ENCODE data around the gene ACSM2A.
"Not testable (repeated sequence)": the region's sequence is repeated elsewhere in the genome, so short reads cannot be mapped to it uniquely, and the experiment has no call there.

The ACSM2A gene, protein sequence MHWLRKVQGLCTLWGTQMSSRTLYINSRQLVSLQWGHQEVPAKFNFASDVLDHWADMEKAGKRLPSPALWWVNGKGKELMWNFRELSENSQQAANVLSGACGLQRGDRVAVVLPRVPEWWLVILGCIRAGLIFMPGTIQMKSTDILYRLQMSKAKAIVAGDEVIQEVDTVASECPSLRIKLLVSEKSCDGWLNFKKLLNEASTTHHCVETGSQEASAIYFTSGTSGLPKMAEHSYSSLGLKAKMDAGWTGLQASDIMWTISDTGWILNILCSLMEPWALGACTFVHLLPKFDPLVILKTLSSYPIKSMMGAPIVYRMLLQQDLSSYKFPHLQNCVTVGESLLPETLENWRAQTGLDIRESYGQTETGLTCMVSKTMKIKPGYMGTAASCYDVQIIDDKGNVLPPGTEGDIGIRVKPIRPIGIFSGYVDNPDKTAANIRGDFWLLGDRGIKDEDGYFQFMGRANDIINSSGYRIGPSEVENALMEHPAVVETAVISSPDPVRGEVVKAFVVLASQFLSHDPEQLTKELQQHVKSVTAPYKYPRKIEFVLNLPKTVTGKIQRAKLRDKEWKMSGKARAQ

GRCh38 chr16:20451364-20451763 lies at the start of gene ACSM2A:
ACSM2A (plus strand) TSS chr16:20451521; CDS start chr16:20460115, 8,594 bp downstream.
- not testable (repeated sequence) for DNase-seq

DNA sequence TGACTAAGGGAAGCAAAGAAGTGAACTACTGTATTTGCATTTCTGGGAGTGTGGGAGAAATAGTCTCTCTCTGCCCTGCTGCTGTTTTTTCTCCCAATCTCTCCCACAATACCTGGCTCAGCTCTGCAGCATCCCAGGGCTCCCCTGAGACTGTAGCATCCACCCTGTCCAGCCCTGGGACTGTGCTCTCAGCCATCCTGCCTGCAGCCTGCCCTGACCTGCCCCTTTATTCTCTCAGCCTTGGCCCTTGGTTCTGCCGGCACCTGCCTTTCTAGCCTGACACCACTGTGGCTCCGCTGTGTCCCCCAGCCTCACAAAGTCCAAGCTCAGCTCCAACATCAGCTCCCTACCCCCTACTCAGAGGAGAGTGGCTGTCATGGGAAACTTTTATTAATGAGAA lies 48.7 kb upstream of the ACSM2A start:
- DNase-seq: no peak

DNA sequence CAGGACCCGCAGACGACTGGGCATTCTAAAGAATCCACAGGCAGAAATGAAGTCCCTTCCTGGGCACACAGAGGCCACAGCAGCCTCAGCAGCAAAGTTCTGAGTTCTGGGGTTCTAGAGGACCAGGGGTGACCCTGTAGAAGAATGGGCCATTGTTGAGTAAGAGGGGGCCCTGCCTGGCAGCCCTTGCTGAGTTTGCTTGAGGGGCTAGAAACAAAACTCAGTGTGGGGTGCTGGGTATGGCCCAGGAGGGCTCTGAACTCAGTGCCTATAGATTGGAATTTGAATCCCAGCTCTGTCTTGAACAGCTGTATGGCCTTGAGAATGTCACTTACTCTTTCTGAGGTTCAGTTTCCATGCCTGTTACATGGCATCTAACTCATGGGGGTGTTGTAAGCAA lies 46.7 kb upstream of the ACSM2A start, which contains the start of gene PDILT:
TSS of gene PDILT (minus strand) at position 101 of the 400 bp plus-strand sequence. CDS start 5,437 bp downstream, outside the sequence.
- no peak for DNase-seq

DNA sequence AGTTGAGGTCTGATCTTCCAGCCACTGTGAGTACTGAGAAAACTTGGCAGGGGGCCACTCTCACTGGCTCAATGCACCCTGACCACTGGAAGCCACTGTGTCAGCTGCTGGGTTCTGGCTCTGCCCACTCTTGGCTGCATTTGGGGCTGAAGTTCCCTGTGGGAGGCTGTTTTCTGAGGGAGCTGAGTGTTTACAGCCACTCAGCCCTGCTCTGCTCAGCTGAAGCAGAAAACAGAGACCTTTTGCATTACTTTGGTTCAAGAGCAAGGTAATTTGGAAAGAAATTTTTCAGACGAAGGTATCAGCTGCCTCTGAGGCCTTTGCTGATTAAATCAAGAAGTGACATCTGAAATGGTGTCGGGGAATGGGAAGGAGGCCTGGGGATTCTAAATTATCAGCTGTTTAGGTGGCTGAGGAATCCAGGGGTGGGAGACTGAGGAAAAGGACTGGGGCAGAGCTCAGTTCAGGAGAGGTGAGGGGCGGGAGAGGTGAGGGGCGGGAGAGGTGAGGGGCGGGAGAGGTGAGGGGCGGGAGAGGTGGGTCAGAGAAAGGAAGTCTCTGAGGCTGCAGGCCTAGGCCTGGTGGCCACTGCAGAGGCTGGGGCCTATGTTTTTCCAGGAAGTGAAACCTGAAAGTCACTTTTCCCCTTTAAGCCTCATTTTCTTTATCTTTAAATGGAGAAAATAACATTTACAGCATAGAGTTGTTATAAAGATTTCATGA lies 41.8 kb upstream of the ACSM2A start, which contains the start of gene ACSM5:
TSS of gene ACSM5 (plus strand) at position 137 of the 723 bp plus-strand sequence. CDS start 1,951 bp downstream, outside the sequence.
- no peak for DNase-seq

GRCh38 chr16:20410121-20410723 lies 41.1 kb upstream of the ACSM2A start:
- DNase-seq: no peak

DNA sequence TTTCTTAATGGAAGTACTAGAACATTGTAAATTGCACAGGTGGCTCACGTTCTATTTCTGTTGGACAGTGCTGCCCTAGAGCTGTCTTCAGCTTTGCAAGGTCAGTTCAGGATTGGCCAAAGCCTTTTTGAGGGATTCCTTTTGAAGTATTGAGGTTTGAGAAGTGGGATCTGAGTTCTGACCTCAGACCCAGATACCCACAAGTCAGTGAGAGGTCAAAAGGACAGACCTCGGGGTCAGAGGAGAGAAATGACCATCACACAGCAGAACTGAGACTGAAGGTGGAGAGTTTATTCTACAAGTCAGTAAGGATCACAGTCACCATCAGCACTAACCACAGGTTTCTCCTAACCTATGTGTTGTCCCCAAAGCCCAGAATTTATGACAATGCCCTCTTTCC lies 40.3 kb upstream of the ACSM2A start:
- no peak for DNase-seq

- no peak for DNase-seq
Observed at GRCh38 chr16:20415541-20415940, 35.8 kb upstream of the ACSM2A start.

DNA sequence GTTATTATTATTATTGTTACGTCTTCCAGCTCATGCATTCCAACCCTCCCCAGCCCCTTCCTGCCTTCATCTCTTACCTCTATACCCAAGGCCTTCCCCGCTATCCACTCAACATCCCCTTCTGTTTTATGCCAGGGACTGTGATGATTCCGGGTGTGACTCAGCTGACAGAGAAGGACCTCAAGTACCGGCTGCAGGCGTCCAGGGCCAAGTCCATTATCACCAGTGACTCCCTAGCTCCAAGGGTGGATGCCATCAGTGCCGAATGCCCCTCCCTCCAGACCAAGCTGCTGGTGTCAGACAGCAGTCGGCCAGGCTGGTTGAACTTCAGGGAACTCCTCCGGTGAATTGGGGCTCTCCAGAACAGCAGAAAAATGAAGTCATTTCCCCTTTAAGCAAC lies 32.2 kb upstream of the ACSM2A start:
- DNase-seq: not testable (repeated sequence)

- not testable (repeated sequence) for DNase-seq
Observed at GRCh38 chr16:20421748-20422147, 29.6 kb upstream of the ACSM2A start.

GRCh38 chr16:20423772-20424128 lies 27.6 kb upstream of the ACSM2A start:
- not testable (repeated sequence) for DNase-seq

DNA sequence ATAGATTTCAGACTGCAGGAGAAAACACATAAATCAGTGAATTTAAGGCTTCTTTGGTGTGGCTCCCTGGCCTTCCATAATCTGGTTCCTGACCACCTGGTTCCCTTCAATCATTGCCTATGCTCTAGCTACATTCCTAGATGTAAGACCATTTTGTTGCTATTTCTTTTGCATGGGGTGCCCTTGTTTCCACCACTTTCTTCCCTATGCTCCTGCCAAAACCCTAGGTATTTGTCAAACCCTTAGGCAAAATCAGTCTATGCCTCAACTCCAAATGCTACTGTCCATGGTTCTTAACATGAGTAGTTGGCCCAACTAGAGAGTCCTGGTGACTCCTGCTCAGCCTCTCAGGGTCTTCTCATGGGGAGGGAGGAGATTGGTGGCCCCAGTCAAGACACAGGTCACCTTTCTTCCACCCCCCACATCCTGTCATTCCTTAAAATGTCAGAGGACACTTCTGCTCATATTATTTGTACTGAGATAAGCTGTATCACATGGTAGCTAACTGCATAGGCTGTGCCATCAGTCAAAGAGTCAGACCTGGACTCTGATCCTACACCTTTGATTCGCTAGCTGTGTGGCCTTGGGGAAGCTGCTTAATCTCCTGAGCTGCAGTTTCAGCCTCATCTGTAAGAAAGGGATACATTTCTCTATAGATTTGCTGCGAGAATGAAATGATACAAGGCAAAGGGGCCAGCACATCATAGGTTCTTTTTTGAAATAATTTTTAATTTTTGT lies 27.0 kb upstream of the ACSM2A start:
- DNase-seq: no peak

- DNase-seq: not testable (repeated sequence)
Observed at GRCh38 chr16:20427401-20427797, 23.9 kb upstream of the ACSM2A start.

DNA sequence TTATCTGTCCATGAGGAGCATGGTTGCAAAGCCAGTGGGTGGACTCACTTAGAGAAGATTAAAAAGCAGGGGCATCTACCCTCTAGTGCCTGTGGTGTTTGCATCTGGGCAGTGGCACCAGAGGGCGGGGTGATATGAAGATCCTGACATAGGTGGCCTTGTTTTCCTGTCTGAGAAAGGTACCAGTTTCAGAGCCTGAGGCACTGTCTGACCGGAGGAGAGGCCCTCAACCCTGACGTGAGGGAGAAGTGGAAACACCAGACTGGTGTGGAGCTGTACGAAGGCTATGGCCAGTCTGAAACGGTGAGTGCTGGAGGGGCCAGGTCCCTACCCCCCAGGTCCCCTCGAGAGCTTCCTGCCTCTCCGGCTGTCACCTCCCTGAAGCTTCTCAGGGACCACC lies 21.8 kb upstream of the ACSM2A start:
- DNase-seq: not testable (repeated sequence)

DNA sequence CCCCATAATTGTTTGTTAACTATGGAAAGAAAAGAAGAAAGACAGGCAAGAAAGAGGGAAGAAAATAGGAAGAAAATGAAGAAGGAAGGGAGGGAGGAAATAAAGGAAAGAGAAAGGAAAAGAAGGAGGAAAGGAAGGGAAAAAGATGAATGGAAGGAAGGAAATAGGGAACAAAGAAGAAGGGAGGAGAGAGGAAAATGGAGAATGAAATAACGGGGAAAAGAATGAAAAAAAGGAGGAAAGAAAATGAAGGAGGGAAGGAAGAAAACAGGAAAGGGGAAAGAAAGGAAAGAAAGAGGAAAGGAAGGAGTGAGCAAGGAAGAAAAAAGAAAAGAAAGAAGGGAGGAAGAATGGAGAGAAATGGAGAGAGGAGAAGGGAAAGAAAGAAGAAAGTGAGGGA lies 20.8 kb upstream of the ACSM2A start:
- not testable (repeated sequence) for DNase-seq

- DNase-seq: no peak
Observed at GRCh38 chr16:20430948-20431347, 20.4 kb upstream of the ACSM2A start.

GRCh38 chr16:20438950-20439349 lies 12.4 kb upstream of the ACSM2A start:
- not testable (repeated sequence) for DNase-seq

GRCh38 chr16:20439820-20440231 lies 11.5 kb upstream of the ACSM2A start:
- DNase-seq: not testable (repeated sequence)

- not testable (repeated sequence) for DNase-seq
Observed at GRCh38 chr16:20440731-20441130, 10.6 kb upstream of the ACSM2A start.

DNA sequence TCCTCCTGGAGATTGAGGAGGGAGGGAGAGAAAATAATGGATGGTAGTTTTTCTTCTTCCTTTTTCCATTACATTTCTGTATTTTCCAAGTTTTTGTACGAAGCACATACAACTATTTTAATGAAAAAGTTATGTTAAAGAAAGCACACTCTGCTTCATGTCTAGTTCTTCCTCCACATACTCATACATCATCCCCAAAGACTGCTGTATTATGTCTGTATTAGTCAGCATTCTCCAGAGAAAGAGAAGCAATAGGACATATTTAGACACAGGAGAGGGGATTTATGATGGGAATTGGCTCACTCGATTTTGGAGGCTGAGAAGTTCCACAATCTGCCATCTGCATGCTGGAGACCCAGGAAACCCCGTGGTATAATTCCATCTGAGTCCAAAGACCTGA lies 10.1 kb upstream of the ACSM2A start:
- DNase-seq: no peak

DNA sequence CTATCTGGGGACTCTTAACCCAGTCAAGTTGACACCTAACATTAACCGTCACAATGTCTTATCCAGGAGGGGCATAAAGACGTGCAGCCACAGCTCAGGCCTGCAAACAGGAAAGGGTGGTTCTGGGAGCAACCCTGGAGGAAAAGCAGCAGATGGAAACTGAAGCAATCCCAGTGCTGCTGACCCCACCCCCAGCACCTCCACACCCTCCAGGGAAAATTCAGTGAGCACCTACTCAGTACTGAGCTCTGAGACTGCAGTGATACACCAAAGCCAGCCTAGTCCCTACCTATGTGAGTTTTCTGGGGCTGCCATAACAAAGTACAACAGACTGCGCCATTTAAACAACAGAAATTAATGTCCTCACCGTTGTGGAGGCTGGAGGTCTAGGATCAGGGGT lies 9.5 kb upstream of the ACSM2A start:
- not testable (repeated sequence) for DNase-seq

GRCh38 chr16:20446652-20447393 lies 4.5 kb upstream of the ACSM2A start:
- DNase-seq: not testable (repeated sequence)

- not testable (repeated sequence) for DNase-seq
Observed at GRCh38 chr16:20453633-20454032, 2.3 kb downstream of the ACSM2A start.

Measured in bone marrow (tissue), 2 donors.